ENCODE data around the gene IL10RA. TPM values are rescaled to one million over a fixed set of nuclear protein-coding genes. Genes with fewer than 3 reads are reported as not detected.

IL10RA gene
- total RNA-seq, 1 donor from 2014 or later, result 88.3 TPM

- H3K4me3 Mint-ChIP-seq, result peak overlapping the region; percentile 34
- no peak for DNase-seq (ENCODE audit: low spot score)
- H3K36me3 Mint-ChIP-seq (ENCODE audit: low read depth), result peaks cover 60% of the 10 kb centered on the region
Measured at GRCh38 chr11:117999354-117999993, 13.3 kb downstream of the IL10RA start.

GRCh38 chr11:118000067-118000849, 14.1 kb downstream of the IL10RA start:
- Mint-ChIP-seq H3K9me3 (peaks cover 10% of the 10 kb centered on the region), H3K27me3 (ENCODE audit: insufficient read depth) (no peaks in the 10 kb centered on the region), H3K4me1 (ENCODE audit: low read depth) (peaks cover 89% of the 10 kb centered on the region), H3K4me3 (peak overlapping the region; percentile 34), H3K36me3 (ENCODE audit: low read depth) (peaks cover 54% of the 10 kb centered on the region), H3K27ac (peak overlapping the region; percentile 98)
- no peak for DNase-seq (ENCODE audit: low spot score)
- intact Hi-C loops (cut with micrococcal nuclease), result loop anchor here (5.0 kb wide), 2 partner anchors 202 to 927 kb away; partner anchors contain the start of gene BCL9L

More at GRCh38 chr11:117999354-117999993, 13.3 kb downstream of the IL10RA start:
- Mint-ChIP-seq H3K27ac (peak overlapping the region; percentile 98), H3K4me1 (ENCODE audit: low read depth) (peaks cover 89% of the 10 kb centered on the region), H3K27me3 (ENCODE audit: insufficient read depth) (no peaks in the 10 kb centered on the region), H3K9me3 (peaks cover 10% of the 10 kb centered on the region)
- intact Hi-C loops (cut with micrococcal nuclease), result no loop called here

DNA sequence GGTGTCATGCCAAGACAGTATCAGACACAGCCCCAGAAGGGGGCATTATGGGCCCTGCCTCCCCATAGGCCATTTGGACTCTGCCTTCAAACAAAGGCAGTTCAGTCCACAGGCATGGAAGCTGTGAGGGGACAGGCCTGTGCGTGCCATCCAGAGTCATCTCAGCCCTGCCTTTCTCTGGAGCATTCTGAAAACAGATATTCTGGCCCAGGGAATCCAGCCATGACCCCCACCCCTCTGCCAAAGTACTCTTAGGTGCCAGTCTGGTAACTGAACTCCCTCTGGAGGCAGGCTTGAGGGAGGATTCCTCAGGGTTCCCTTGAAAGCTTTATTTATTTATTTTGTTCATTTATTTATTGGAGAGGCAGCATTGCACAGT, 14.6 kb downstream of the IL10RA start:
- intact Hi-C loops (cut with micrococcal nuclease), result loop anchor here (5.0 kb wide), 2 partner anchors 201 to 926 kb away; partner anchors contain the start of gene BCL9L
- DNase-seq (ENCODE audit: low spot score), result no peak
- H3K36me3 Mint-ChIP-seq (ENCODE audit: low read depth), result peaks cover 53% of the 10 kb centered on the region
- H3K27ac Mint-ChIP-seq, result peak overlapping the region; percentile 98
- peaks cover 89% of the 10 kb centered on the region for H3K4me1 Mint-ChIP-seq (ENCODE audit: low read depth)
- H3K27me3 Mint-ChIP-seq (ENCODE audit: insufficient read depth), result no peaks in the 10 kb centered on the region
- peaks cover 10% of the 10 kb centered on the region for H3K9me3 Mint-ChIP-seq
- H3K4me3 Mint-ChIP-seq, result no peak overlapping the region

- intact Hi-C loops (cut with micrococcal nuclease), result loop anchor here (5.0 kb wide), 2 partner anchors 201 to 926 kb away; partner anchors contain the start of gene BCL9L
- Mint-ChIP-seq H3K27ac (peak overlapping the region; percentile 98), H3K27me3 (ENCODE audit: insufficient read depth) (no peaks in the 10 kb centered on the region), H3K4me3 (peak overlapping the region; percentile 61), H3K36me3 (ENCODE audit: low read depth) (peaks cover 49% of the 10 kb centered on the region), H3K9me3 (peaks cover 10% of the 10 kb centered on the region), H3K4me1 (ENCODE audit: low read depth) (peaks cover 90% of the 10 kb centered on the region)
- peak; percentile 45 for DNase-seq (ENCODE audit: low spot score)
Measured at GRCh38 chr11:118001494-118001971, 15.3 kb downstream of the IL10RA start.

DNA sequence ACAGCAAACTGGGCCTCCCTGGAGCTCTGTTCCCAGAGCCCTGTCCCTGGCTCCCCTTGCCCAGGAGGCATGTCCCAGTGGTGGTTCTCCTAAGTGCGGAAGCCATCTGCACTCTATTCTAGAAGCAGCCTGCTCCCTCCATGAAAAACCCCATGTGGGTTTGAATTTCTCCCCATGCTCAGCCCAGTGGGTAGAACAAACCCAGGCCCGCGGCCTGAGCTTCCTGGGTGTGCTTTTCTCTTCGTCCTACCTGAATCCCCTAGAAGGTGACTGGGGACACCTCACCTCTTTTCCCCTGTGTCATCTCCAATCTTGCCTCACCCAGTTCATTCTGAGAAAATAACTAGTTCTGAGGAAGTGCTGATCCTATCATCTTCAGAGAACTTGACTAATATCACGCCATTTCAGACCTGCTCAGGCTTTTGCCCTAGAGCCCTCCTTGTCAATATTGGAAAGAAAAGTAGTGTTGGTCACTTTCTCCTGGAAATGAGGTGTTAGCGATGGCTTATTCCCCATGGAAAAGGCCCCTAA, 15.9 kb downstream of the IL10RA start:
- Mint-ChIP-seq H3K9me3 (peaks cover 10% of the 10 kb centered on the region), H3K27ac (peak overlapping the region; percentile 98), H3K4me3 (peak overlapping the region; percentile 61), H3K4me1 (ENCODE audit: low read depth) (peaks cover 92% of the 10 kb centered on the region), H3K27me3 (ENCODE audit: insufficient read depth) (no peaks in the 10 kb centered on the region), H3K36me3 (ENCODE audit: low read depth) (peaks cover 45% of the 10 kb centered on the region)
- intact Hi-C loops (cut with micrococcal nuclease), result loop anchor here (1.0 to 5.0 kb wide), 11 partner anchors 15 to 1149 kb away; partner anchors contain the start of genes BCL9L, IL10RA and JAML
- DNase-seq (ENCODE audit: low spot score), result peak; percentile 70

DNA sequence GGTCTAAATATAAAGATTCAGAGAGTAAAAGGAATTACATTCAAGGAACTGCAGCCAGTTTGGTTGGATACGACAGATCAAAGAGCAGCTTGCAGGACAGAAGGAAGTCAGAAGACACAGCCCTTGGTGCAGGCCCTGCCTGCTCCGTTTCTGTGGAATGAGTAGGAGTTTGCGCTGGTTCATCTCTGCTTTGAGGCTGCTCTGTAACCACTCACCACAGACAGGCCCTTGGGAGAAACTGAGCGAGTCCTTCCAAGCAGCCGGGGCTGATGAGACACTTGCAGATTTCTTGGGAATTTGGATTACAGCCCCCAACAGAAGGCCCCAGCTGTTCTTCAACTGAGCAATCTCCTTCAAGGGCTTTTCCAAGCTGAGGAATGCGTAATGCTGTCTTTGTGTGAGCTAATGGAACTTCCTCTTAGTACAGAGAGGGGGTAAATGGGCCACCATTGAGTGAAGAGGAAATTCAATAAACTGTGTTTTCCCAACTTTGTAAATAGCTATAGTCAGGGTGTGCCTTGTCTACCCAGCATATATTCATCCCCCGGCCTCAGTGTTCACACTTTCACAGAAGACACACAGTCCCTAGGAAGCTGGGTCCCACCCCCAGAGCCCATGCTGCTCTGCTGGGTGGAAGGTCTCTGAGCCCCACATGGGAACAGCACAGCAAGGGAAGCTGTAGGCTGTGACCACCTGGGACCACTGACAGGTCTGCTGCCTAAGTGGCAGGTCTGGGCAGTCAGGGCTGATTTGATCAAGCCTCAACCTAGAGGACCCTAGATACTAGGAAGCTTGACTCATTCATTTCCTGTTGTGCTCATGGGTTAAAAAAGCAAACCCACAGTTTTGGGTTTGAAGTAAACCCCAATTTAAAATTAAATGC, 16.6 kb downstream of the IL10RA start:
- H3K27ac Mint-ChIP-seq, result peak overlapping the region; percentile 98
- intact Hi-C loops (cut with micrococcal nuclease), result loop anchor here (1.0 to 5.0 kb wide), 12 partner anchors 10 to 1150 kb away; partner anchors contain the start of genes BCL9L, IL10RA and JAML
- H3K4me3 Mint-ChIP-seq, result peak overlapping the region; percentile 61
- H3K27me3 Mint-ChIP-seq (ENCODE audit: insufficient read depth), result no peaks in the 10 kb centered on the region
- H3K9me3 Mint-ChIP-seq, result peaks cover 10% of the 10 kb centered on the region
- H3K4me1 Mint-ChIP-seq (ENCODE audit: low read depth), result peaks cover 92% of the 10 kb centered on the region
- H3K36me3 Mint-ChIP-seq (ENCODE audit: low read depth), result peaks cover 38% of the 10 kb centered on the region
- DNase-seq (ENCODE audit: low spot score), result peak; percentile 50

DNA sequence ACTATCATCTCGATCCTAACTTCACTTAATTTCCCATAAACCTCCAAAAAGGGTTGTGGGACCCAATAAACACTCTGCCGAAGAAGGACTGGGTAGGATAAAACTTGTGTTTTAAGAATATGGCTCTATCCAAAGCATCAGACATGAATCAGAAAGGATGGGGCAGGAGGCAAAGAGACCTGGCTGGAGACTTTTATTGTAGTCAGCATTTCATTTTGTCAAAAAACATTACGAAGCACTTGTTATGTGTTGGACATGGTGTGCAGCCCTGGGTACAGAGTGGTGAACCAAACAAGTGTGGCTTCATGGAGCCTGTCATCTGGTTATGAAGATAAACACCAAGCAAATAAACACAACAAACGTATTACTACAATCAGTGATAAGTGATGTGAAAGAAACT, 17.3 kb downstream of the IL10RA start:
- H3K4me1 Mint-ChIP-seq (ENCODE audit: low read depth), result peaks cover 92% of the 10 kb centered on the region
- no peaks in the 10 kb centered on the region for H3K27me3 Mint-ChIP-seq (ENCODE audit: insufficient read depth)
- intact Hi-C loops (cut with micrococcal nuclease), result loop anchor here (1.0 to 5.0 kb wide), 6 partner anchors 9 to 1151 kb away; partner anchors contain the start of genes BCL9L and JAML

GRCh38 chr11:118004543-118005223, 18.5 kb downstream of the IL10RA start:
- Mint-ChIP-seq H3K27me3 (ENCODE audit: insufficient read depth) (no peaks in the 10 kb centered on the region), H3K9me3 (peaks cover 10% of the 10 kb centered on the region), H3K4me3 (peak overlapping the region; percentile 1), H3K27ac (peak overlapping the region; percentile 98), H3K4me1 (ENCODE audit: low read depth) (peaks cover 99% of the 10 kb centered on the region), H3K36me3 (ENCODE audit: low read depth) (peaks cover 27% of the 10 kb centered on the region)
- DNase-seq (ENCODE audit: low spot score), result no peak
- intact Hi-C loops (cut with micrococcal nuclease), result loop anchor here (5.0 kb wide), 2 partner anchors 198 to 923 kb away; partner anchors contain the start of gene BCL9L

More for the DNA sequence above, 17.3 kb downstream of the IL10RA start:
- peak overlapping the region; percentile 98 for H3K27ac Mint-ChIP-seq
- H3K4me3 Mint-ChIP-seq, result peak overlapping the region; percentile 61
- H3K36me3 Mint-ChIP-seq (ENCODE audit: low read depth), result peaks cover 31% of the 10 kb centered on the region
- H3K9me3 Mint-ChIP-seq, result peaks cover 10% of the 10 kb centered on the region
- no peak for DNase-seq (ENCODE audit: low spot score)

- DNase-seq (ENCODE audit: low spot score), result no peak
- Mint-ChIP-seq H3K36me3 (ENCODE audit: low read depth) (peaks cover 22% of the 10 kb centered on the region), H3K4me1 (ENCODE audit: low read depth) (peaks cover 99% of the 10 kb centered on the region), H3K27ac (peak overlapping the region; percentile 86), H3K4me3 (peak overlapping the region; percentile 43), H3K27me3 (ENCODE audit: insufficient read depth) (no peaks in the 10 kb centered on the region), H3K9me3 (peaks cover 10% of the 10 kb centered on the region)
- intact Hi-C loops (cut with micrococcal nuclease), result no loop called here
Measured at GRCh38 chr11:118005224-118006152, 19.3 kb downstream of the IL10RA start.

DNA sequence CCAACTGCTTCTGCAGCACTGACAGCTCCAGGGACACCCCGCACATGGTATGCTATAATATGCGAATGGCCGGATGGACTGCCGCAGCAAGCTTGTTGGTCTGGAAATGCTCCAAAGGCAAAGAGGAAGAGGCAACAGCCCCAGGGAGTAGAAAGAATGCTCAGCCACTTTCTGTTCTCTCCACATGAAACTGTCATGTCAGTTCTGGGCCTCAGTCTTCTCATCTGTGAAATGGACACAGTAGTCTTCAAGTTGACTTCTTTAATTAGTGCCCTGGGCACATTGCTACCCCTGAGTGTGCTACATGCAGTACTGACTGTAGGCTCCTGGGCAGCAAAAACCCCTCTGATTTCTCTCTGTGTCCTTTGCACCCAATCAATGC, 19.9 kb downstream of the IL10RA start:
- intact Hi-C loops (cut with micrococcal nuclease), result no loop called here
- H3K36me3 Mint-ChIP-seq (ENCODE audit: low read depth), result peaks cover 20% of the 10 kb centered on the region
- no peak for DNase-seq (ENCODE audit: low spot score)
- peak overlapping the region; percentile 43 for H3K4me3 Mint-ChIP-seq
- peak overlapping the region; percentile 86 for H3K27ac Mint-ChIP-seq
- peaks cover 97% of the 10 kb centered on the region for H3K4me1 Mint-ChIP-seq (ENCODE audit: low read depth)
- H3K27me3 Mint-ChIP-seq (ENCODE audit: insufficient read depth), result no peaks in the 10 kb centered on the region
- peaks cover 10% of the 10 kb centered on the region for H3K9me3 Mint-ChIP-seq

DNA sequence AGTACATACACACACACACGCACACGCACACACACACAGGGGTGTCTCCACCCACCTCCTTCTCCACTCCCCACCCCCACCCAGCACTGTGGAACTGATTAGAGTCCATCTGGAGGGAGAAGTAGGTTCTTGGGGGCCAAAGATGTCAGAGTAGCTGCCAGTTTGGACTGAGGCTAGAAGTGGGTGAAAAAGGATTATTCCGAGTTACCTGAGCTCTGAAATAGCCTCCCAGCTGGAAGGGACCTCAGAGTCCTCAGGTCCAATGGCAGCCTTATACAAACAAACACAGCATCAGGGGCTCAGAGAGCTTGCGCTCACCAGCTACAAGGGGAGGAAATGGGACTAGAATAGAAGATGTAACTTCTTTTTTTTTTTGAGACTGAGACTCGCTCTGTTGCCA, 20.8 kb downstream of the IL10RA start:
- intact Hi-C loops (cut with micrococcal nuclease), result no loop called here
- DNase-seq (ENCODE audit: low spot score), result no peak
- H3K27me3 Mint-ChIP-seq (ENCODE audit: insufficient read depth), result no peaks in the 10 kb centered on the region
- H3K9me3 Mint-ChIP-seq, result peaks cover 10% of the 10 kb centered on the region
- peak overlapping the region; percentile 31 for H3K4me3 Mint-ChIP-seq
- peaks cover 97% of the 10 kb centered on the region for H3K4me1 Mint-ChIP-seq (ENCODE audit: low read depth)
- H3K27ac Mint-ChIP-seq, result peak overlapping the region; percentile 91
- peaks cover 20% of the 10 kb centered on the region for H3K36me3 Mint-ChIP-seq (ENCODE audit: low read depth)
